H1 (cell line): ENCODE data around the gene C5. TPM values are rescaled to one million over a fixed set of nuclear protein-coding genes. Genes with fewer than 3 reads are reported as not detected.

Experiments used
- BACH1 ChIP-seq: IDR thresholded peaks from 2 replicates; pipeline ENCODE4 v1.6.1; 2012; ENCODE audit warnings: low read length, improper control_type of control experiment
- EZH2 ChIP-seq: fragments of 200-600 bp; sonication (generic); IDR thresholded peaks from 2 replicates; pipeline ENCODE4 v1.7.1; 2012; ENCODE audit warnings: low read depth, mild to moderate bottlenecking, moderate library complexity, low read length, inconsistent platforms; ENCODE audit not compliant: severe bottlenecking
- JUN ChIP-seq: IDR thresholded peaks from 2 replicates; pipeline ENCODE4 v1.6.1; 2011; ENCODE audit warnings: low read depth, mild to moderate bottlenecking, improper control_type of control experiment, low read length
- KDM5A ChIP-seq: fragments of 200-600 bp; IDR thresholded peaks from 2 replicates; pipeline ENCODE4 v1.7.1; 2012; ENCODE audit warnings: mild to moderate bottlenecking, low read length, inconsistent platforms, mixed read lengths
- MAFK ChIP-seq: IDR thresholded peaks from 2 replicates; pipeline ENCODE4 v1.6.1; 2012; ENCODE audit warnings: low read depth, mild to moderate bottlenecking, improper control_type of control experiment, low read length
- polyA plus RNA-seq, 7 experiments: library from polyadenylated mRNA; depleted of rRNA in 3 of 7; stranded (reverse) in 5 of 7; unstranded in 2 of 7; fragments of >200 nt in 5 of 7; fragments of 200-250 nt in 2 of 7; gene quantifications; 1 replicate in 5 of 7; 2 replicates in 1 of 7; 4 replicates in 1 of 7; pipeline versions ENCODE4 v1.2.1 to v1.2.3, GENCODE V29; 2011 to 2013; ENCODE audit warnings: missing spikeins in 2 of 7, mixed read lengths in 2 of 7
- total RNA-seq: library from RNA; stranded (reverse); fragmentation: NEBNext Ultra II Directional; extraction: Animal tissue kit (Norgen Biotek cat#: 25700); gene quantifications from 2 replicates; pipeline ENCODE4 v1.2.1, GENCODE V29; 2021
- TF ChIP-seq, protein P1 (sequence below), 3 experiments: IDR thresholded peaks; 1 replicate in 2 of 3; 2 replicates in 1 of 3; pipeline versions ENCODE4 v1.5.1 to v1.6.1; 2011; ENCODE audit warnings: low read length in 3 of 3, mild to moderate bottlenecking in 3 of 3, inconsistent platforms in 2 of 3, low read depth in 1 of 3, moderate library complexity in 1 of 3; ENCODE audit not compliant: insufficient read depth in 1 of 3; ENCODE audit errors: control extremely low read depth in 1 of 3
- TF ChIP-seq, protein P2 (sequence below): IDR thresholded peaks from 2 replicates; pipeline ENCODE4 v1.6.1; 2012; ENCODE audit warnings: low read length, inconsistent platforms

C5 gene
- total and polyA plus RNA-seq, 2 of the 8 experiments (the other 6 are each of a cell fraction or from before 2014, with no cell fraction given), result 0.24 to 0.35 TPM

DNA sequence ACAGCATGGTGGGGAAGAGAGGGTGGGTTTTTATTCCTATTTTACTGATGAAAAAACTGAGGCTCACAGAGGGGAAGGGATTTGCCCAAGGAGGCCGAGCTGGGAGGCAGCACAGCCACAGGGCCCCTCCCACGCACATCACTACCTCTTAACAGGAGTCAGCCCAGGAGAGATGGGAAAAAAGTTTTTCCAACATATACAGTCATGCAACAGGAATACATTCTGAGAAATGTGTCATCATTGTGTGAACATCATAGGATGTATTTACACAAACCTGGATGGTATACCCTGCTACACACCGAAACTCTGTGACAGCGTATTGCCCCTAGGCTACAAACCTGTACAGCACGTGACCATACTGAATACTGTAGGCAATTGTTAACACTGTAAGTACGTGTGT, 135.1 kb downstream of the C5 start (continued):
- TF ChIP-seq, protein P1, sequence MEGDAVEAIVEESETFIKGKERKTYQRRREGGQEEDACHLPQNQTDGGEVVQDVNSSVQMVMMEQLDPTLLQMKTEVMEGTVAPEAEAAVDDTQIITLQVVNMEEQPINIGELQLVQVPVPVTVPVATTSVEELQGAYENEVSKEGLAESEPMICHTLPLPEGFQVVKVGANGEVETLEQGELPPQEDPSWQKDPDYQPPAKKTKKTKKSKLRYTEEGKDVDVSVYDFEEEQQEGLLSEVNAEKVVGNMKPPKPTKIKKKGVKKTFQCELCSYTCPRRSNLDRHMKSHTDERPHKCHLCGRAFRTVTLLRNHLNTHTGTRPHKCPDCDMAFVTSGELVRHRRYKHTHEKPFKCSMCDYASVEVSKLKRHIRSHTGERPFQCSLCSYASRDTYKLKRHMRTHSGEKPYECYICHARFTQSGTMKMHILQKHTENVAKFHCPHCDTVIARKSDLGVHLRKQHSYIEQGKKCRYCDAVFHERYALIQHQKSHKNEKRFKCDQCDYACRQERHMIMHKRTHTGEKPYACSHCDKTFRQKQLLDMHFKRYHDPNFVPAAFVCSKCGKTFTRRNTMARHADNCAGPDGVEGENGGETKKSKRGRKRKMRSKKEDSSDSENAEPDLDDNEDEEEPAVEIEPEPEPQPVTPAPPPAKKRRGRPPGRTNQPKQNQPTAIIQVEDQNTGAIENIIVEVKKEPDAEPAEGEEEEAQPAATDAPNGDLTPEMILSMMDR (IDR thresholded peaks at IDR 0.05; ENCODE audit: control extremely low read depth in 1 of 3, insufficient read depth in 1 of 3, low read depth in 1 of 3, low read length in 3 of 3), result no peak
- TF ChIP-seq BACH1, result no peak
- TF ChIP-seq EZH2, result no peak
- TF ChIP-seq JUN, result no peak
- TF ChIP-seq, protein P2, sequence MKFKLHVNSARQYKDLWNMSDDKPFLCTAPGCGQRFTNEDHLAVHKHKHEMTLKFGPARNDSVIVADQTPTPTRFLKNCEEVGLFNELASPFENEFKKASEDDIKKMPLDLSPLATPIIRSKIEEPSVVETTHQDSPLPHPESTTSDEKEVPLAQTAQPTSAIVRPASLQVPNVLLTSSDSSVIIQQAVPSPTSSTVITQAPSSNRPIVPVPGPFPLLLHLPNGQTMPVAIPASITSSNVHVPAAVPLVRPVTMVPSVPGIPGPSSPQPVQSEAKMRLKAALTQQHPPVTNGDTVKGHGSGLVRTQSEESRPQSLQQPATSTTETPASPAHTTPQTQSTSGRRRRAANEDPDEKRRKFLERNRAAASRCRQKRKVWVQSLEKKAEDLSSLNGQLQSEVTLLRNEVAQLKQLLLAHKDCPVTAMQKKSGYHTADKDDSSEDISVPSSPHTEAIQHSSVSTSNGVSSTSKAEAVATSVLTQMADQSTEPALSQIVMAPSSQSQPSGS, result no peak
- no peak for TF ChIP-seq MAFK
- no peak for TF ChIP-seq KDM5A
